NT2/D1 (cell line): ENCODE results near the gene PAK3.

ENCODE experiments used
- DNase-seq: peaks from one replicate; pipeline ENCODE4 v3.0.0-alpha.2; 2011; ENCODE audit warnings: low read depth, low spot score
- H3K27me3 ChIP-seq: 2 replicates; pipeline ENCODE4 v1.6.0; 2011; ENCODE audit warnings: mild to moderate bottlenecking; ENCODE audit not compliant: insufficient read length, insufficient read depth
- H3K36me3 ChIP-seq: 2 replicates; pipeline ENCODE4 v1.6.1; 2011; ENCODE audit warnings: mild to moderate bottlenecking, low read length, mixed read lengths; ENCODE audit not compliant: insufficient read depth, insufficient read length
- H3K4me1 ChIP-seq: 2 replicates; pipeline ENCODE4 v1.5.1; 2011; ENCODE audit not compliant: insufficient read depth, insufficient read length
- H3K4me3 ChIP-seq: 2 replicates; pipeline ENCODE4 v1.5.1; 2011; ENCODE audit warnings: low read depth; ENCODE audit not compliant: insufficient read length
- H3K9ac ChIP-seq: 2 replicates; pipeline ENCODE4 v1.6.0; 2011; ENCODE audit warnings: low read depth; ENCODE audit not compliant: insufficient read length
- H3K9me3 ChIP-seq: 2 replicates; pipeline ENCODE4 v1.5.1; 2011; ENCODE audit warnings: mild to moderate bottlenecking, low read length; ENCODE audit not compliant: insufficient read depth
- SUZ12 ChIP-seq: IDR thresholded peaks from 2 replicates; pipeline ENCODE4 v1.6.1; 2011; ENCODE audit not compliant: insufficient read length, insufficient read depth; ENCODE audit errors: extremely low read depth
- YY1 ChIP-seq: IDR thresholded peaks from 2 replicates; pipeline ENCODE4 v1.6.1; 2011; ENCODE audit not compliant: insufficient read length, insufficient read depth
- ZNF274 ChIP-seq: IDR thresholded peaks from 2 replicates; pipeline ENCODE4 v1.6.1; 2011; ENCODE audit warnings: mild to moderate bottlenecking, low read depth, low read length

Gene PAK3

DNA sequence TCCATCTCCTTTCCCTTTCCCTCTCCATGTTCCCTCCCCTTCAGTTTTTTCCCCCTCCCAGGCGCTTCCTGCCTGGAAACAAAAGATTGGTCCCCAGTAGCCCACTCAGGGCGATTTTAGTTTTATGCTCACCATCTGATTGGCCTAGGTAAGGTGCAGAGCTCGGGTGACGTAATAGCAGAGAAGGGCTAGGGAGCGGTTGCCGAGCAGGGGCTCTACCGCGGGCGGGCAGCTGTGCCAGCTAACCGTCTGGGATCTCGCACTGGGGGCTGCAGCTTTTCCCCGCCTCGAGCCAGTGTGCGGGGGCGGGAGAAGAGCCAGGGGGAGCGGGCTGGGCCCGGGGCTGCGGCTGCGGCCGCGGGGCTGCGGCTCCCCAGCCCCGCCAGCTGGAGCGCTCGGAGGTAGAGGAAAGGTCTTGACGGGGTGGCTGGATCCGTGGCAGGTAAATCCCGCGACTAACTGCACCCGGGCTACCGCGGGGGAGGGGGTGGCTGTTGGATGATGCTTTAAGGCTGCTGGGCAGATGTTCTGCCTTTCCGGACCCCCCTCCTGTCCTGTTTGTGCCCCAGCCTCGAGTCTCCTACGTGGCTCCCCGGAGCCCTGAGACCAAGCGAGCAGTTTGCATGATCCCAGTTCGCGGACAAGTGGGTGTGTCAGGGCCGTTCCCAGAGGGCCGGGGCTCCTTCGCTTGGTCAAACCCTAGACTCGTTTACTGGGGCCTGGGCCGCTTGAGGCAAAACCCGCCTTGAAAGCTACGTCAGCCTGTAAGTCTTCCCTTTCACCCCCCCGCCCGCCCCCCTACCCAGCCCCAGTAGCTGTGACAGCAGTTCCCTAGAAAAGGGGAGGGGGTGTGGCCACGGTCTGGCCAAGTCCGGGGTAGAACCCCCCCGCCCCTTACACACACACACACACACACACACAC lies at the start of gene PAK3:
Gene PAK3 (plus strand): TSS at position 218 of the 922 bp plus-strand sequence. CDS start 26,913 bp downstream, outside the sequence.
- H3K4me1 ChIP-seq, result peaks cover 4% of the 10 kb centered on the region
- peak; percentile 50 for DNase-seq
- H3K4me3 ChIP-seq, result peak within 1 kb of the TSS; percentile 60
- peak within 1 kb of the TSS; percentile 72 for H3K9ac ChIP-seq
- no peak for TF ChIP-seq YY1
- TF ChIP-seq SUZ12, result no peak
- TF ChIP-seq ZNF274, result no peak
- no peaks in the 10 kb centered on the region for H3K27me3 ChIP-seq
- H3K36me3 ChIP-seq, result no peaks in the 10 kb centered on the region
- H3K9me3 ChIP-seq, result no peaks in the 10 kb centered on the region

DNA sequence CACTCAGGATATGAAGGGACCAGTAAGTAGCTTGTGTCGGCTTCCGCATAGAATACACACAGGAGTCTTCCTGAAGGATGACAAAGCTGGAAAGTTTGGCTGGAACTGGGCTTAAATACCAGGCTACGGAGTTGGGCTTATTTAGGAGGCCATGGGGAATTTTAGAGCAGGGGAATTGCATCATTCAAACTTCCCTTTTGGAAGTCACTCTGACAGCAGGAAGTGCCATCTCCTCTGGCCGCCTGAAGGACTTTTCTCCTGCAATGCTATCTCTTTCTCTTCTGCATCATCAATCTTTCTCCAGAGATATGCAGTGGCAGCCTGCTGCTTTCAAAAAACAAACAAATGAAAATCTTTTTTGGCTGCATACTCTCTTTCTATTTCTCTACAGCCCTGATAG lies 48.4 kb upstream of the PAK3 start:
- H3K4me3 ChIP-seq, result no peak overlapping the region
- no peaks in the 10 kb centered on the region for H3K4me1 ChIP-seq
- no peaks in the 10 kb centered on the region for H3K9me3 ChIP-seq
- H3K36me3 ChIP-seq, result no peaks in the 10 kb centered on the region
- no peaks in the 10 kb centered on the region for H3K27me3 ChIP-seq
- no peak for DNase-seq
- TF ChIP-seq YY1, result no peak
- no peak for TF ChIP-seq ZNF274
- no peak for TF ChIP-seq SUZ12
- no peak overlapping the region for H3K9ac ChIP-seq

DNA sequence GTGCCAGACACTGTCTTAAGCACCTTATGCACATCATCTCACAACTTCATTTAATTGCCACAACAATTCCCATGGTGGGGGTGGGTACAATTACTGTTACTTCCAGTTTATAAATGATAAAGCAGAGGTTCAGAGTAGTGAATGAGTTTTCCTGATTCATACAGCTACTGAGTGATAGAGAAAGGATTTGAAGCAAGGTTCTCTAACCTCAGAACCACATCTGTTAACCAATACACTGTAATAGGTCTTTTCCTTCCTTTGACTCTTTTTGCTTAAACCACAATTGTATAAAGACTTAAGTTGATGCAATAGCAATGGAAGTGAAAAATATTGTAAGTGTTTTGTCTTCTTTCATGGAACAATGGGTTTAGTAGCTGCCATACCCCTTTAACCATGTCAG lies 43.5 kb upstream of the PAK3 start:
- Histone ChIP-seq H3K36me3 (no peaks in the 10 kb centered on the region), H3K4me1 (no peaks in the 10 kb centered on the region), H3K9ac (no peak overlapping the region), H3K9me3 (no peaks in the 10 kb centered on the region), H3K4me3 (no peak overlapping the region), H3K27me3 (no peaks in the 10 kb centered on the region)
- DNase-seq, result no peak
- no peak for TF ChIP-seq YY1
- TF ChIP-seq SUZ12, result no peak
- no peak for TF ChIP-seq ZNF274

DNA sequence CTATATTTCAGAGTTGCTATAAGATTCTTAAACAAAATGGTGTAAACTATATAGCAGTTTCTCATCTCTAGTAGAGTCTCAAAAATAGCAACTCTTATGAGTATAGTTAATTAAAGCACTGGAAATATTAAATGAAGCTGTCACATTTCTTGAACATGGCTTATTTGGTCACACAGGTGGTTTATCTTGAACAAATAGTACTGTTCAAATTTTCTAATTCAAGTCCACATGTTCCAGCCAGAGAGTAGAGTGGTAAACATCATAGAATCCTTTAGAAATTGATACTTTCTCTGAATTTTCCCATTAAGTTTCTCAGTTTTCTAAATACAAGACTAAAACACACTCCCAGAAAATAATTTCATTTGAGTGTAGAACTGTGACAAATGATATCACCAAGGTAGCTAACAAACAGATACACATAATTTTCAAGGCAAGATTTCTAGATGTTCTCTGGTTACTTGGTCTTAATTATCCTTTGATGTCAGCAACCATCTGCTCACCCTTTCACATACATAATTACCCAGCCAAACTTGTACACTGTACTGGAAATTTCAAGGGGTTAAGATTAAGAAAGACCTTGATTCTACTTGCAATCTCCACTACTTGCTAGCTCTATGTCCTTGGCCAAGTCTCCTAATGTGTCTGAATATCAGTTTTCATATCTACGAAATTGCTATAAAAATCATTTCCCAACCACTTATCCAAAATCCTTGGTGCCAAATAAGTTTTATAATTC lies 24.3 kb upstream of the PAK3 start:
- Histone ChIP-seq H3K4me3 (no peak overlapping the region), H3K36me3 (no peaks in the 10 kb centered on the region), H3K27me3 (no peaks in the 10 kb centered on the region), H3K9me3 (peaks cover 8% of the 10 kb centered on the region; the same call in 1 of the 2 replicates), H3K4me1 (no peaks in the 10 kb centered on the region), H3K9ac (no peak overlapping the region)
- TF ChIP-seq YY1 (no peak), SUZ12 (no peak), ZNF274 (no peak)
- no peak for DNase-seq

DNA sequence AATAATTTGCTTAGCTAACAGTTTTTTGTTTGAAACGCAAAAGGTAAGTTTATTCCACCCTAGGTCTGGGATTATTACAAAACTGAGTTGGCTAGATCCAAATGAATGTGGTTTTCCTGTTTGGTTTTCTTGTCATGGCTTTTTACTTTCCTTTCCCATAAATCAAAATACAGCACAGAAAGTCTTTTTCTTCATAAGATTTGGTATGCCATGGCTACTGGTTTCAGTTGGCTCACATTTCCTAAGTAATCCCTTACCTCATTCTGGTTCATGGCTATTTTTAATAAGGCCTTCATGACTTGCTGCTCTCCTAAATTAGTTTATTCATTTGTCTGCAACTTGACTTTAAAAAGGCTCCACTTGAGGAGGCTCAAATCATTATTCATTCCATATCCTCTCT lies 12.9 kb upstream of the PAK3 start:
- H3K4me3 ChIP-seq, result no peak overlapping the region
- H3K27me3 ChIP-seq, result no peaks in the 10 kb centered on the region
- H3K36me3 ChIP-seq, result no peaks in the 10 kb centered on the region
- TF ChIP-seq SUZ12 (no peak), YY1 (no peak), ZNF274 (no peak)
- H3K9me3 ChIP-seq, result no peaks in the 10 kb centered on the region
- H3K9ac ChIP-seq, result no peak overlapping the region
- H3K4me1 ChIP-seq, result no peaks in the 10 kb centered on the region
- no peak for DNase-seq

DNA sequence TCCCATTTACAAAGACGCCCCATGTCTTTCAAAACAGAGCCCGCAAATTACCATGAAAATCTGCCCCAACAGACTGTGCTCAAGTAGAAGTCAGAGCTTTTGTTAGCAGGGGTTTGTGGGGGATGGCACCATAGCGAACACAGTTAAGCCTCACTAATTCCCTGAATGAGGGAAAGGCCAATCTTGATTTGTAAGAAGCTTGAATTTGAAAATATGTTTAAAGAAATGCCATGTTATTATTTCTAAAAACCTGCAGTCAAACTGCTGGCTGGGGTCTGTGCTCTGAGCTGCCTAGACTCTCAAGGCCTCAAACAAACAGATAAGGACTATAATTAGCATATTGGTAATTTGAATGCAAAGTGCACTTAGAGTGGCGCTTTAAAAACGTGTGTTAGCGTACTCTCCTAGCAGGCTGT lies 9.4 kb upstream of the PAK3 start:
- no peaks in the 10 kb centered on the region for H3K27me3 ChIP-seq
- H3K36me3 ChIP-seq, result no peaks in the 10 kb centered on the region
- H3K9ac ChIP-seq, result peak overlapping the region; percentile 3
- H3K4me1 ChIP-seq, result no peaks in the 10 kb centered on the region
- no peak overlapping the region for H3K4me3 ChIP-seq
- no peak for TF ChIP-seq YY1
- TF ChIP-seq ZNF274, result no peak
- TF ChIP-seq SUZ12, result no peak
- H3K9me3 ChIP-seq, result no peaks in the 10 kb centered on the region
- peak; percentile 84 for DNase-seq

DNA sequence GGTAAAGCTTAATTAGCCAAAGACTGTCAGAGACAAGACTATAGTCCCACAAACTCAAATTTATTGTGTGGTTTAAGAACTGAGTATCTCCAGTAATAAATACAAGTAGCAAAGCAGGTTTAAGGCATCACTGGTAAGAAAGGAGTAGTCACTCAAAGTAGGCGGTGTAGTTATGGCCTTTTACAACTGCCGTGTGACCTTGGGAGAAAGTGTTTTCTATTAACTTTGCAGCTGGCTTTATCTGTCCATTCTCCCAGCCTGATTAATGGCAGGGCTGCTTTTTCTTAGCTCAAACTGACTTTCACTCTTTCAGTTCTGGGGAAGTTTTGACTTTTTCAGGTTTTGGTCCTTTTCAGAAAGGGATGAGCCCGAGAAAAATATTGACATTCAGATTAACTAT lies 7.4 kb upstream of the PAK3 start:
- H3K36me3 ChIP-seq, result no peaks in the 10 kb centered on the region
- no peaks in the 10 kb centered on the region for H3K27me3 ChIP-seq
- DNase-seq, result no peak
- H3K4me3 ChIP-seq, result no peak overlapping the region
- no peaks in the 10 kb centered on the region for H3K9me3 ChIP-seq
- TF ChIP-seq YY1, result no peak
- TF ChIP-seq ZNF274, result no peak
- TF ChIP-seq SUZ12, result no peak
- H3K4me1 ChIP-seq, result no peaks in the 10 kb centered on the region
- no peak overlapping the region for H3K9ac ChIP-seq
